DOHH2 (cell line): ENCODE measurements around the gene MBP.

Experiments
- EZH2phosphoT487 ChIP-seq: fragments of 200-600 bp; sonication (generic); IDR thresholded peaks from 2 replicates; pipeline ENCODE4 v1.6.1; 2017; ENCODE audit warnings: borderline replicate concordance, mild to moderate bottlenecking, antibody characterized with exemption, low read length, moderate library complexity, mixed read lengths
- TF ChIP-seq, protein P1 (sequence below): fragments of 200-600 bp; sonication (generic); IDR thresholded peaks from one replicate; pipeline ENCODE4 v1.5.1; 2014; ENCODE audit warnings: antibody characterized with exemption, mild to moderate bottlenecking, low read depth, low read length; ENCODE audit not compliant: poor library complexity, severe bottlenecking

GRCh38 chr18:76999077-76999476 is 133.5 kb downstream of the MBP start:
- TF ChIP-seq, protein P1, sequence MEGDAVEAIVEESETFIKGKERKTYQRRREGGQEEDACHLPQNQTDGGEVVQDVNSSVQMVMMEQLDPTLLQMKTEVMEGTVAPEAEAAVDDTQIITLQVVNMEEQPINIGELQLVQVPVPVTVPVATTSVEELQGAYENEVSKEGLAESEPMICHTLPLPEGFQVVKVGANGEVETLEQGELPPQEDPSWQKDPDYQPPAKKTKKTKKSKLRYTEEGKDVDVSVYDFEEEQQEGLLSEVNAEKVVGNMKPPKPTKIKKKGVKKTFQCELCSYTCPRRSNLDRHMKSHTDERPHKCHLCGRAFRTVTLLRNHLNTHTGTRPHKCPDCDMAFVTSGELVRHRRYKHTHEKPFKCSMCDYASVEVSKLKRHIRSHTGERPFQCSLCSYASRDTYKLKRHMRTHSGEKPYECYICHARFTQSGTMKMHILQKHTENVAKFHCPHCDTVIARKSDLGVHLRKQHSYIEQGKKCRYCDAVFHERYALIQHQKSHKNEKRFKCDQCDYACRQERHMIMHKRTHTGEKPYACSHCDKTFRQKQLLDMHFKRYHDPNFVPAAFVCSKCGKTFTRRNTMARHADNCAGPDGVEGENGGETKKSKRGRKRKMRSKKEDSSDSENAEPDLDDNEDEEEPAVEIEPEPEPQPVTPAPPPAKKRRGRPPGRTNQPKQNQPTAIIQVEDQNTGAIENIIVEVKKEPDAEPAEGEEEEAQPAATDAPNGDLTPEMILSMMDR, result no peak
- no peak for TF ChIP-seq EZH2phosphoT487
